GM18508 (cell line): ENCODE measurements around the gene MRM3.
"Not testable (repeated sequence)": the region's sequence is repeated elsewhere in the genome, so short reads cannot be mapped to it uniquely, and the experiment has no call there.

ENCODE experiments used
- ATAC-seq: cut with Tn5 transposase; IDR thresholded peaks from one replicate; pipeline ENCODE4 v1.9.1; 2021; ENCODE audit warnings: moderate number of reproducible peaks; ENCODE audit not compliant: insufficient read depth, unreplicated experiment

The MRM3 gene

GRCh38 chr17:752620-753219 is 29.4 kb upstream of the MRM3 start:
- no peak for ATAC-seq

GRCh38 chr17:753418-753817 is 28.7 kb upstream of the MRM3 start:
- no peak for ATAC-seq

- ATAC-seq: not testable (repeated sequence)
These were observed 26.7 kb upstream of the MRM3 start for GRCh38 chr17:755319-755961.

- ATAC-seq: not testable (repeated sequence)
These were observed 26.1 kb upstream of the MRM3 start for GRCh38 chr17:756010-756567.

- ATAC-seq: no peak
These were observed 22.2 kb upstream of the MRM3 start for GRCh38 chr17:759964-760363.

GRCh38 chr17:760371-760770 is 21.8 kb upstream of the MRM3 start:
- no peak for ATAC-seq

- no peak for ATAC-seq
These were observed 15.1 kb upstream of the MRM3 start for GRCh38 chr17:767076-767475.

- ATAC-seq: no peak
These were observed 9.1 kb upstream of the MRM3 start for GRCh38 chr17:773016-773415.

- ATAC-seq: no peak
These were observed 8.5 kb upstream of the MRM3 start for GRCh38 chr17:773467-774312.

- ATAC-seq: no peak
These were observed 7.9 kb upstream of the MRM3 start for GRCh38 chr17:774313-774584.

GRCh38 chr17:778096-778495 is 4.1 kb upstream of the MRM3 start:
- no peak for ATAC-seq

GRCh38 chr17:784143-784542 is 2.0 kb downstream of the MRM3 start:
- no peak for ATAC-seq

GRCh38 chr17:785901-786300 is 3.7 kb downstream of the MRM3 start:
- not testable (repeated sequence) for ATAC-seq

GRCh38 chr17:787641-788221 is 5.6 kb downstream of the MRM3 start:
- ATAC-seq: no peak

- no peak for ATAC-seq
These were observed 6.4 kb downstream of the MRM3 start for GRCh38 chr17:788551-788950.

GRCh38 chr17:789160-789840 is 7.1 kb downstream of the MRM3 start:
- ATAC-seq: no peak

- not testable (repeated sequence) for ATAC-seq
These were observed 8.0 kb downstream of the MRM3 start for GRCh38 chr17:789931-790873.

- not testable (repeated sequence) for ATAC-seq
These were observed 8.7 kb downstream of the MRM3 start for GRCh38 chr17:790874-791247.

- no peak for ATAC-seq
These were observed 9.7 kb downstream of the MRM3 start for GRCh38 chr17:791829-792228.
